ENCODE measurements around the gene SAMD7.

The SAMD7 gene

GRCh38 chr3:169966951-169967915 lies 55.9 kb downstream of the SAMD7 start:
- DNase-seq, result peak; percentile 72

GRCh38 chr3:169968224-169968885 lies 57.0 kb downstream of the SAMD7 start:
- DNase-seq, result no peak

GRCh38 chr3:169969174-169970095 lies 58.1 kb downstream of the SAMD7 start:
- no peak for DNase-seq

GRCh38 chr3:169970847-169971246 lies 59.5 kb downstream of the SAMD7 start:
- DNase-seq, result no peak

GRCh38 chr3:169971522-169971921 lies 60.1 kb downstream of the SAMD7 start:
- no peak for DNase-seq

GRCh38 chr3:169980055-169980454 lies 68.7 kb downstream of the SAMD7 start:
- DNase-seq, result no peak

GRCh38 chr3:169984292-169984691 lies 72.9 kb downstream of the SAMD7 start:
- DNase-seq, result no peak
